Stomach (tissue), 9 donors: Measurements from ENCODE around the gene MYBL2. TPM values are rescaled to one million over a fixed set of nuclear protein-coding genes. Genes with fewer than 3 reads are reported as not detected.
A peak's percentile ranks its signal among the peaks of the same experiment; 100 is the strongest.

Experiments used
- DNase-seq, 2 donors: peaks; one replicate each; pipeline versions ENCODE4 v3.0.0 to v3.0.0-alpha.2; 2013 to 2019
- H3K27ac ChIP-seq, 5 donors: fragments of 200-600 bp in 4 of 5; sonication (generic) in 4 of 5; one replicate each; pipeline ENCODE4 v1.5.1; 2013 to 2019; ENCODE audit warnings: mild to moderate bottlenecking in 1 of 5, moderate library complexity in 1 of 5
- H3K27me3 ChIP-seq, 3 donors: fragments of 200-600 bp; sonication (generic); one replicate each; pipeline ENCODE4 v1.5.1; 2017 to 2019; ENCODE audit warnings: mixed run types in 1 of 3
- H3K36me3 ChIP-seq, 4 donors: fragments of 200-600 bp; sonication (generic); 1 replicate in 3 of 4; 2 replicates in 1 of 4; pipeline ENCODE4 v1.5.1; 2016 to 2019
- H3K4me1 ChIP-seq, 4 donors: fragments of 200-600 bp; sonication (generic); one replicate each; pipeline ENCODE4 v1.5.1; 2016 to 2019
- H3K4me3 ChIP-seq, 4 donors: fragments of 200-600 bp; sonication (generic) in 3 of 4; one replicate each; pipeline ENCODE4 v1.5.1; 2016 to 2019; ENCODE audit warnings: mild to moderate bottlenecking in 1 of 4
- H3K9me3 ChIP-seq, 4 donors: fragments of 200-600 bp; sonication (generic); one replicate each; pipeline ENCODE4 v1.5.1; 2016 to 2019
- EP300 ChIP-seq: sonication (generic); formaldehyde crosslinking; IDR thresholded peaks from one replicate; pipeline ENCODE4 v1.6.1; 2017; ENCODE audit warnings: antibody characterized with exemption
- POLR2A ChIP-seq, 4 donors: fragments of 450-650 bp; IDR thresholded peaks; one replicate each; pipeline ENCODE4 v1.6.1; 2016; ENCODE audit warnings: antibody characterized with exemption in 4 of 4, control low read depth in 2 of 4, mild to moderate bottlenecking in 1 of 4, moderate library complexity in 1 of 4
- POLR2AphosphoS5 ChIP-seq, 3 donors: sonication (generic); formaldehyde crosslinking; IDR thresholded peaks; one replicate each; pipeline ENCODE4 v1.6.1; 2016; ENCODE audit warnings: antibody characterized with exemption in 3 of 3
- WGBS, 5 donors: extraction: QIAGEN DNeasy Blood & Tissue Kit in 3 of 5; methylation state at CpG; one replicate each; pipeline versions ENCODE4 v1.1.5 to v1.1.7; 2013 to 2018; 5-methylcytosine and 5-hydroxymethylcytosine counted together
- intact Hi-C: fragments of 100-400 bp; cut with DNase I; formaldehyde crosslinking; loops from one replicate; pipeline ENCODE4 v1.15.1; 2023; ENCODE audit warnings: low total_unique reads
- polyA plus RNA-seq, 3 donors: library from polyadenylated mRNA; stranded (reverse); fragments of 200-250 nt; gene quantifications; one replicate each; pipeline ENCODE4 v1.2.3, GENCODE V29; 2013
- total RNA-seq, 5 donors: library from RNA; depleted of rRNA; stranded (reverse); fragments of >200 nt; gene quantifications; one replicate each; pipeline versions ENCODE4 v1.1.0 to v1.2.3, GENCODE V29; 2014 to 2016
- TF ChIP-seq, protein P1 (sequence below), 7 experiments: fragments of 450-650 bp in 4 of 7; fragments of 200-600 bp in 3 of 7; sonication (generic) in 3 of 7; IDR thresholded peaks; one replicate each; pipeline ENCODE4 v1.5.1; 2016 to 2019; ENCODE audit warnings: antibody characterized with exemption in 7 of 7, control low read depth in 2 of 7, mild to moderate bottlenecking in 1 of 7
- donor health status: healthy with polysubstance abuse.
- donor health status: Bipolar disorder and iron deficiency.
- donor health status: healthy.

Gene MYBL2
- total and polyA plus RNA-seq, 8 donors: 4.1 to 25.1 (median 6.1) TPM

DNA sequence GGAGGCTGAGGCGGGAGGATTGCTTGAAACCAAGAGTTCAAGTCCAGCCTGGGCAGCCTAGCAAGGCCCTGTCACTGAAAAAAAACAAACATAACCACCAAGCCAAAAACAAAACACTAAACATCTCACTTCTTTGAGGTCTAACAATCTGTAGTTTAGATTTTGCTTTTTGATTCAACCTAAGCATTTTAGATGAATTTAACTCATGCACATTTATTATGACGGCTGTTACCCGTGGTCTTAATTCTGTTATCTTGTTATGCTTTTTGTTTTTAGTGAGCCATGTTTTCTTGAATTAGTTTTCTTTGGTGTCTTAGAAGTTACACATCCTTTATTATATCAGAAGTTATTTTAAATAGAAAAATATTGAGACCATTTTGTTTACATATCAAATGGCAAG, 73.7 kb downstream of the MYBL2 start:
- no peaks in the 10 kb centered on the region for H3K9me3 ChIP-seq
- peaks cover 0 to 43% (median 4%) of the 10 kb centered on the region in 3 donors for H3K27me3 ChIP-seq
- intact Hi-C loops: no loop called here
- H3K36me3 ChIP-seq: no peaks in the 10 kb centered on the region
- H3K4me1 ChIP-seq: peaks cover 0 to 13% (median 7%) of the 10 kb centered on the region in 4 donors
- DNase-seq: no peak
- 89 to 95% (median 93%) methylated on average over 3 of the region's 3 CpGs for WGBS, 5 donors
- no peak for TF ChIP-seq EP300
- TF ChIP-seq POLR2A (IDR thresholded peaks at IDR 0.05): no peak
- H3K27ac ChIP-seq: no peak overlapping the region
- H3K4me3 ChIP-seq: no peak overlapping the region

- no peak overlapping the region for H3K4me3 ChIP-seq
- H3K9me3 ChIP-seq: no peaks in the 10 kb centered on the region
- peak in 1 of 2 donors; percentile 68 for DNase-seq
- H3K27me3 ChIP-seq: peaks cover 0 to 48% (median 4%) of the 10 kb centered on the region in 3 donors
- TF ChIP-seq POLR2AphosphoS5 (IDR thresholded peaks at IDR 0.05) (no peak), EP300 (no peak), POLR2A (IDR thresholded peaks at IDR 0.05) (no peak)
- TF ChIP-seq, protein P1, sequence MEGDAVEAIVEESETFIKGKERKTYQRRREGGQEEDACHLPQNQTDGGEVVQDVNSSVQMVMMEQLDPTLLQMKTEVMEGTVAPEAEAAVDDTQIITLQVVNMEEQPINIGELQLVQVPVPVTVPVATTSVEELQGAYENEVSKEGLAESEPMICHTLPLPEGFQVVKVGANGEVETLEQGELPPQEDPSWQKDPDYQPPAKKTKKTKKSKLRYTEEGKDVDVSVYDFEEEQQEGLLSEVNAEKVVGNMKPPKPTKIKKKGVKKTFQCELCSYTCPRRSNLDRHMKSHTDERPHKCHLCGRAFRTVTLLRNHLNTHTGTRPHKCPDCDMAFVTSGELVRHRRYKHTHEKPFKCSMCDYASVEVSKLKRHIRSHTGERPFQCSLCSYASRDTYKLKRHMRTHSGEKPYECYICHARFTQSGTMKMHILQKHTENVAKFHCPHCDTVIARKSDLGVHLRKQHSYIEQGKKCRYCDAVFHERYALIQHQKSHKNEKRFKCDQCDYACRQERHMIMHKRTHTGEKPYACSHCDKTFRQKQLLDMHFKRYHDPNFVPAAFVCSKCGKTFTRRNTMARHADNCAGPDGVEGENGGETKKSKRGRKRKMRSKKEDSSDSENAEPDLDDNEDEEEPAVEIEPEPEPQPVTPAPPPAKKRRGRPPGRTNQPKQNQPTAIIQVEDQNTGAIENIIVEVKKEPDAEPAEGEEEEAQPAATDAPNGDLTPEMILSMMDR (IDR thresholded peaks at IDR 0.05): no peak
- WGBS, 5 donors: 24 to 39% (median 30%) methylated on average over 8 to 9 of the region's 9 CpGs
- H3K36me3 ChIP-seq: no peaks in the 10 kb centered on the region
- peaks cover 0 to 30% (median 12%) of the 10 kb centered on the region in 4 donors for H3K4me1 ChIP-seq
- intact Hi-C loops: no loop called here
- H3K27ac ChIP-seq: no peak overlapping the region
Observed at GRCh38 chr20:43744151-43744611, 77.3 kb downstream of the MYBL2 start.

DNA sequence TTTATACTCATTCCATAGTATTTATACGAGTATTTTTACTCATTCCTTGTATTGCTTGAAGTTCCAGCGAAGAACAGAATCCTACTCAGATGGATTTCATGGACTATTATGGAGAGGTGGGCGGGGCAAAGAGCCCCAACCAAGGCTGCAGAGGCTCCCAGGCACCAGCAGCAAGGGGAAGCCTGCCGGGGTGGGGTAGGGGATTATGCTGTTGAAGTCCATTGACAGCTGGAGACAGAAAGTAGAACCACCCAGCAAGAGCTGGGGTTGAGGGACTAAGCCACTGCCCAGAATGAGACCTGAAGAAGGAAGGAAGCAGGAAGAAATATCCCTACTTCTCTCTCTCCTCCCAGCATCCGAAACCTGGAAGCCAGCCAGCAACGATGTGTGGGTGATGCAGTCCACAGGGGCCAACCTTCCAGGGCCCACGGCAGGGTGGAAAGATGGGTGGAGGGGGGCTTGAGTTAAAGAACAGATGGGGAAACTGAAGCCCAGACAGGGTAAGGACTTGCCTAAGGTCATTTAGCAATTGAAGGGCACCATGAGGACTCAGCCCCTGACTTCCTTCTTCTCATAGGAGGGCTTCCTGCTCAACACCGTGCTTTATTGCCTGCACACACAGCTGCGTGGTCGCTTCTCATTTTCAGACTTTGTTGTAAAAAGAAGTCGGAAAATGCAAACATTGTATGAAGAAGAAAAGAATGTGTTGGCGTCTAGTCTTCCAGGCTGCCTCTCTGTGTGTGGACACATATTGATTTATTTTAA, 78.2 kb downstream of the MYBL2 start:
- intact Hi-C loops: loop anchor here (5.0 kb wide), 1 partner anchor 332 kb away; no protein-coding TSS in a partner anchor
- no peaks in the 10 kb centered on the region for H3K36me3 ChIP-seq
- H3K4me1 ChIP-seq: peaks cover 0 to 37% (median 12%) of the 10 kb centered on the region in 4 donors
- no peaks in the 10 kb centered on the region for H3K9me3 ChIP-seq
- H3K27ac ChIP-seq: no peak overlapping the region
- no peak overlapping the region for H3K4me3 ChIP-seq
- DNase-seq: peak; percentile 40 to 65
- H3K27me3 ChIP-seq: peaks cover 0 to 53% (median 4%) of the 10 kb centered on the region in 3 donors
- WGBS, 5 donors: 33 to 40% (median 34%) methylated on average over 12 of the region's 12 CpGs
- no peak for TF ChIP-seq POLR2AphosphoS5 (IDR thresholded peaks at IDR 0.05)
- no peak for TF ChIP-seq POLR2A (IDR thresholded peaks at IDR 0.05)
- TF ChIP-seq, protein P1 (IDR thresholded peaks at IDR 0.05): no peak
- no peak for TF ChIP-seq EP300

- Histone ChIP-seq H3K27me3 (peaks cover 0 to 57% (median 4%) of the 10 kb centered on the region in 3 donors), H3K27ac (no peak overlapping the region), H3K36me3 (no peaks in the 10 kb centered on the region), H3K9me3 (no peaks in the 10 kb centered on the region), H3K4me1 (peaks cover 0 to 43% (median 12%) of the 10 kb centered on the region in 4 donors), H3K4me3 (no peak overlapping the region)
- TF ChIP-seq POLR2AphosphoS5 (IDR thresholded peaks at IDR 0.05): no peak
- TF ChIP-seq EP300: no peak
- TF ChIP-seq POLR2A (IDR thresholded peaks at IDR 0.05): no peak
- WGBS, 5 donors: 25 to 42% (median 31%) methylated on average over 9 to 12 of the region's 12 CpGs
- intact Hi-C loops: loop anchor here (5.0 kb wide), 1 partner anchor 331 kb away; no protein-coding TSS in a partner anchor
- peak in 1 of 2 donors; percentile 20 for DNase-seq
Observed at GRCh38 chr20:43746344-43747137, 79.6 kb downstream of the MYBL2 start.

GRCh38 chr20:43748274-43748673, 81.4 kb downstream of the MYBL2 start:
- H3K9me3 ChIP-seq: no peaks in the 10 kb centered on the region
- no peak overlapping the region for H3K27ac ChIP-seq
- DNase-seq: no peak
- 86 to 95% (median 88%) methylated on average over 1 of the region's 1 CpG for WGBS, 5 donors
- H3K4me1 ChIP-seq: peaks cover 0 to 59% (median 14%) of the 10 kb centered on the region in 4 donors
- TF ChIP-seq, protein P1 (IDR thresholded peaks at IDR 0.05): no peak
- TF ChIP-seq EP300: no peak
- no peak for TF ChIP-seq POLR2AphosphoS5 (IDR thresholded peaks at IDR 0.05)
- no peak for TF ChIP-seq POLR2A (IDR thresholded peaks at IDR 0.05)
- no peak overlapping the region for H3K4me3 ChIP-seq
- H3K36me3 ChIP-seq: no peaks in the 10 kb centered on the region
- H3K27me3 ChIP-seq: peaks cover 0 to 54% (median 4%) of the 10 kb centered on the region in 3 donors
- intact Hi-C loops: loop anchor here (5.0 kb wide), 1 partner anchor 329 kb away; no protein-coding TSS in a partner anchor
